ENCODE measurements around the gene DET1.

The DET1 gene

DNA sequence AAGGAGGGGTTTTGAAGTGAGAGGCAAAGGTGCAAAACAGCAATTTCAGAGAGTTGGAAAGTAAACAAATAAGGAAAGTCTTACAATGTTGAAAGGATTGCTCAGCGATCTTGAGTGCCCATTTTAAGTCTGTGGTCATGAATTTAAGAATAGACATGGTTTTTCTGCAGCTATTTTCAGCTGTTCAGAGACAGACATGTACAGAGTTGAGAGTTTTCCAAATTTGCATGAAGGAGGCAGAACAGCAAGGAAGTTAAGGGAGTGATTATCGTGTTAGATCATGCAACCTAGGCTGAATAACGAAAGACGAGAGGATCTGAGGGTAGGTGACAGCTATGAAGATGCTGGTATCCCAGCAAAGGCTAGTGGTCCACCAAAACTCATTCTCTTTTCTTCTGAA is 37.2 kb downstream of the DET1 start:
- H3K4me3 ChIP-seq (ENCODE audit: low read depth, low read length), result no peak overlapping the region
- TF ChIP-seq, protein P1, sequence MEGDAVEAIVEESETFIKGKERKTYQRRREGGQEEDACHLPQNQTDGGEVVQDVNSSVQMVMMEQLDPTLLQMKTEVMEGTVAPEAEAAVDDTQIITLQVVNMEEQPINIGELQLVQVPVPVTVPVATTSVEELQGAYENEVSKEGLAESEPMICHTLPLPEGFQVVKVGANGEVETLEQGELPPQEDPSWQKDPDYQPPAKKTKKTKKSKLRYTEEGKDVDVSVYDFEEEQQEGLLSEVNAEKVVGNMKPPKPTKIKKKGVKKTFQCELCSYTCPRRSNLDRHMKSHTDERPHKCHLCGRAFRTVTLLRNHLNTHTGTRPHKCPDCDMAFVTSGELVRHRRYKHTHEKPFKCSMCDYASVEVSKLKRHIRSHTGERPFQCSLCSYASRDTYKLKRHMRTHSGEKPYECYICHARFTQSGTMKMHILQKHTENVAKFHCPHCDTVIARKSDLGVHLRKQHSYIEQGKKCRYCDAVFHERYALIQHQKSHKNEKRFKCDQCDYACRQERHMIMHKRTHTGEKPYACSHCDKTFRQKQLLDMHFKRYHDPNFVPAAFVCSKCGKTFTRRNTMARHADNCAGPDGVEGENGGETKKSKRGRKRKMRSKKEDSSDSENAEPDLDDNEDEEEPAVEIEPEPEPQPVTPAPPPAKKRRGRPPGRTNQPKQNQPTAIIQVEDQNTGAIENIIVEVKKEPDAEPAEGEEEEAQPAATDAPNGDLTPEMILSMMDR (IDR thresholded peaks at IDR 0.05; ENCODE audit: control insufficient read depth, extremely low read depth, insufficient read depth), result no peak
- no peak for DNase-seq (ENCODE audit: low read depth)

DNA sequence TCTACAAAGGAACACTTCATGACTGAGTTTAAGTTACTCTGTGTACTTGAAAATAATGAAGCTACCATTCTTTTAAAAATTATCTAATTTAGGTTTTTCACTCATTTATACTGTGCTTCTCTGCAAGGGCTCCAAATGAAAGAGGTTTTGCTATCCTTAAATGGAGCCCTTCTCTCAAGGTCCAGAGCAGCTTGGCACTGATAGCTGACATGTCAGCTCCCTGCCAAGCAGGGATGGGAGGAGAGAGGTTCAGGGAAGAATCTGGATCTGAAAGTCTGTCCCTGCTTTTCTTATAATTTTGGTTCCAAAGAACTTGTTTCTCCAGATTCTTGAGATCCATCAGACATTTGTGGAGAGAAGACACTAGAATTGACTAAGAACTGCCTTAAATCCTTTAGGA is 39.9 kb downstream of the DET1 start:
- no peak overlapping the region for H3K4me3 ChIP-seq (ENCODE audit: low read depth, low read length)
- DNase-seq (ENCODE audit: low read depth), result no peak
- TF ChIP-seq, protein P1 (IDR thresholded peaks at IDR 0.05; ENCODE audit: control insufficient read depth, extremely low read depth, insufficient read depth), result no peak

DNA sequence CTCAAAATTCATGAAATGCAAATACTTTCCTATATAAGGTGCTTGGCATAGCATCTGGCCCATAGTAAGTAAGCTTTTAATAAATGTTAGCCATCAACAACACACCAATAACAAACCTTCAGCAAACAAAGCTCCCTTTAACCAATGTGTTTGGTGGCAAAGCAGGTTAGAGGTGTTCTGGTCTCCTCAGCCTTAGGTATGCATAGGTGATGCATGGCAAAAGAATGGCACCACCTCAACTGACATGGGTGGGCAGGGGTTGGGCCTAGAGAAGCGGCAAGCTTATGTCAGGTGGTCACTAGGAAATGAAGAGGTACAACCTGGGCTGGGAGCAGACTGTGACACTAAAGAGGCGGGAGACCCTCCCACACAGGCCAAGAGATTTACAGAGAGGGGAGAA is 40.8 kb downstream of the DET1 start:
- no peak for DNase-seq (ENCODE audit: low read depth)
- TF ChIP-seq, protein P1 (IDR thresholded peaks at IDR 0.05; ENCODE audit: control insufficient read depth, extremely low read depth, insufficient read depth), result no peak
- H3K4me3 ChIP-seq (ENCODE audit: low read depth, low read length), result no peak overlapping the region

DNA sequence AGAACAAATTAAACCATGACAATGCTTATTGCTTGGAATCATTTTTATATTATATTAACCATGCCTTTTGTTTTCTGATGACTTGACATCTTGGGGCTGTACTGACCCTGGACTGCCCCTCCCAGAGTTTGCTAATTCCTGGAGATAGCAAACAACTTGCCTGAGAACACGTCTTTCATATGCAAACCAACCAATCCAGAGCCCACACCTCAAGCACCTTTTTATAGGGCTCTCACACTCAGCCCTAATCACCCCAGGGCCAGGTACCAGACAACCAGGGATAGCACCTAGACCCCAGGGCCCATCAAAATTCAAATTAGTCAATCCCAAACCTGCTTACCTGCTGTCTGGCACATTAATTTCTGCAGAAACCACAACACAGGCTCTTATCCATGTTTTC is 42.0 kb downstream of the DET1 start:
- no peak overlapping the region for H3K4me3 ChIP-seq (ENCODE audit: low read depth, low read length)
- TF ChIP-seq, protein P1 (IDR thresholded peaks at IDR 0.05; ENCODE audit: control insufficient read depth, extremely low read depth, insufficient read depth), result no peak
- DNase-seq (ENCODE audit: low read depth), result no peak

DNA sequence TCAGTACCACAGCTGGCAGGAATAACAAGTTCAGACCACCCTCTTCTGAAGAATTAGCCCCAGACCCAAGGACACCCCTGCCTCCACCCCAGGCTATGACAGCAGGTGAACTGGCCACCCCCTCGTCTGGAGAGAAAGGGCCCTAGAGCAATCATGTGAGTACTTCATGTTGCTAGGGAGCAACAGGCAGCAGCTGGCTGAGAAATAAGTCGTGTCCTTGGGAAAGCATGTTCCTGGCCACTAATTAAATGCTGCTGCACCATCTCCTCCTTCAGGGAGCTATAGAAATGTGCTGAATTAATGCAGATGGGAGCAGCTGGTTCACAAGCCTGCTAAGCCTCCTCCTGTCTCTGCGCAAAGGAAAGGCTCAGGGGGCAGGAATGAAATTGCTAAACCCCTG is 47.5 kb downstream of the DET1 start:
- DNase-seq (ENCODE audit: low read depth), result no peak

DNA sequence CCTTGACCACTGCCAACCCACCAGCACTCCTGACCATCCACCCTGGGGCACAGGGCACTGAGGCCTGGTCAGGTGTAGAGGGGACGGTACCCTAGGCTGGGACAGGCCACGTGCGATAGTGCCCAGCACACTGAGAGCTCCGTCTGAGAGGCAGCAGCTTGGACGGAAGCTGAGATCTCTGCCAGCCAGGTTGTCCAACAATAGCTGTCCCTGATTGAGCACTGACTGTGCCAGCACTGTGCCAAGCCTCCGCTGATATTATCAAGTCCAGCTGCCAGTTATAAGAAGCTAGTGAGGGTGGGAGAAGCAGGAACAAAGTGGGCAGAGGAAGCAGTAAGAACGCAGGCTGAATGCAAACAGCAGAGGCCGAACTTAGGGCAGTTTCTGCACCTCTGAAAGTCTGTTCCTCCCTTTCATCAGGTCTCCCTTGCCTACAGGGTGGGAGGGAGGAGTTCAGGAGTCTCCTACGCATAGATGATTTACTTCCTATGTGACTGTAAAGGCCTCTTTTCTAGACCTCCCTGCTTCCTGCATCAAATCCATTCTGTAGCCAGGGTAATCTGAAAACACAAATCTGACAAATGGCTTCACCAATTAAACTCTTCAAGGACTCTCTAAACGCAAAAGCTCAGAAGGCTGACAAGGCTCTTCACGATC is 49.2 kb downstream of the DET1 start:
- no peak for DNase-seq (ENCODE audit: low read depth)
- no peak overlapping the region for H3K4me3 ChIP-seq (ENCODE audit: low read depth, low read length)
- TF ChIP-seq, protein P1 (IDR thresholded peaks at IDR 0.05; ENCODE audit: control insufficient read depth, extremely low read depth, insufficient read depth), result no peak

More for the DNA sequence above, 47.5 kb downstream of the DET1 start:
- no peak overlapping the region for H3K4me3 ChIP-seq (ENCODE audit: low read depth, low read length)
- TF ChIP-seq, protein P1 (IDR thresholded peaks at IDR 0.05; ENCODE audit: control insufficient read depth, extremely low read depth, insufficient read depth), result no peak

DNA sequence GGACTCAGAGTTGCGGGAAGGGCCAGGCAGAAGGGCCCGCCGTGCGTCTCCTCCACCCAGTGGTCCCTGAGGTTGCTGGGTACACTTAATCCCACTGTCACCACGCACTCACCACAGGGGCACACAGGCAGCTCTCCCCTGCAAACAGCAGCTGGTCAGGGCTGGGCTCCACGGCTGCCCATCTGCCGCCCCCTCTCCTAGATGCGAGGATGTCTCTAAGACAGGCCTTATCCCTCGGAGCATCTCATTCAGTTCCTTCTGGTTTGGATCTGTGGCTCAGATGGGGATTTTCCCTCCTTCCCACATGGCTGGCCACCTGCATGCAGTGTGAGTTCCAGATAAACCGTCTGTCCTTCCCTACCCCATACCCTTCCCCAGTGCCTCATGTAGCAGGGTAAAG is 52.6 kb downstream of the DET1 start:
- DNase-seq (ENCODE audit: low read depth), result no peak
- no peak overlapping the region for H3K4me3 ChIP-seq (ENCODE audit: low read depth, low read length)
- TF ChIP-seq, protein P1 (IDR thresholded peaks at IDR 0.05; ENCODE audit: control insufficient read depth, extremely low read depth, insufficient read depth), result no peak

Measured in LNCaP clone FGC (cell line).